Inflammatory macrophage (primary cell): Measurements from ENCODE around the gene ADARB1.
A peak's percentile ranks its signal among the peaks of the same experiment; 100 is the strongest.
"Not testable (repeated sequence)": the region's sequence is repeated elsewhere in the genome, so short reads cannot be mapped to it uniquely, and the experiment has no call there.

Source experiments
- DNase-seq, 2 donors: peaks; one replicate each; pipeline ENCODE4 v3.0.0-alpha.2; 2020 to 2022

ADARB1 gene

GRCh38 chr21:45137612-45137937 lies 63.2 kb downstream of the ADARB1 start:
- DNase-seq, result no peak

- DNase-seq, result peak; percentile 70 to 81
Measured at GRCh38 chr21:45138199-45139002, 64.0 kb downstream of the ADARB1 start.

GRCh38 chr21:45139003-45139360 lies 64.6 kb downstream of the ADARB1 start:
- not testable (repeated sequence) for DNase-seq

GRCh38 chr21:45139473-45139872 lies 65.1 kb downstream of the ADARB1 start:
- DNase-seq, result no peak

- DNase-seq, result peak; percentile 85 to 91
Measured at GRCh38 chr21:45140346-45140940, 66.1 kb downstream of the ADARB1 start.

- not testable (repeated sequence) for DNase-seq
Measured at GRCh38 chr21:45140944-45141343, 66.6 kb downstream of the ADARB1 start.

GRCh38 chr21:45141507-45141906 lies 67.1 kb downstream of the ADARB1 start:
- no peak for DNase-seq

- peak in 1 of 2 donors; percentile 52 for DNase-seq
Measured at GRCh38 chr21:45142469-45143308, 68.3 kb downstream of the ADARB1 start.

GRCh38 chr21:45143855-45144254 lies 69.5 kb downstream of the ADARB1 start:
- DNase-seq, result no peak

- DNase-seq, result no peak
Measured at GRCh38 chr21:45145146-45145545, 70.8 kb downstream of the ADARB1 start.

GRCh38 chr21:45145846-45146245 lies 71.5 kb downstream of the ADARB1 start:
- not testable (repeated sequence) for DNase-seq

GRCh38 chr21:45146306-45146705 lies 71.9 kb downstream of the ADARB1 start:
- no peak for DNase-seq

GRCh38 chr21:45146801-45147200 lies 72.4 kb downstream of the ADARB1 start:
- DNase-seq, result no peak

- DNase-seq, result no peak
Measured at GRCh38 chr21:45147473-45148315, 73.3 kb downstream of the ADARB1 start.

GRCh38 chr21:45148316-45148990 lies 74.1 kb downstream of the ADARB1 start:
- no peak for DNase-seq

- DNase-seq, result no peak
Measured at GRCh38 chr21:45149021-45149420, 74.6 kb downstream of the ADARB1 start.

- DNase-seq, result peak; percentile 6 to 34
Measured at GRCh38 chr21:45150638-45151131, 76.3 kb downstream of the ADARB1 start.

- peak in 1 of 2 donors; percentile 29 for DNase-seq
Measured at GRCh38 chr21:45151445-45152160, 77.2 kb downstream of the ADARB1 start.

- DNase-seq, result peak; percentile 88 to 95
Measured at GRCh38 chr21:45152265-45152746, 77.9 kb downstream of the ADARB1 start.
